Prostate gland (tissue), 2 donors: ENCODE measurements around the gene CFAP68.

Experiments
- CTCF ChIP-seq, 4 experiments: fragments of 200-600 bp in 2 of 4; fragments of 450-650 bp in 2 of 4; sonication (generic) in 2 of 4; IDR thresholded peaks; 1 replicate in 3 of 4; 2 replicates in 1 of 4; pipeline ENCODE4 v1.5.1; 2016 to 2019; ENCODE audit warnings: antibody characterized with exemption in 4 of 4, mild to moderate bottlenecking in 2 of 4, moderate library complexity in 2 of 4
- POLR2A ChIP-seq: fragments of 450-650 bp; IDR thresholded peaks from one replicate; pipeline ENCODE4 v1.6.1; 2016; ENCODE audit warnings: antibody characterized with exemption, mild to moderate bottlenecking

- TF ChIP-seq CTCF (IDR thresholded peaks at IDR 0.05) (no peak), POLR2A (no peak)
Measured at GRCh38 chr11:111906680-111907079, 27.3 kb downstream of the CFAP68 start.
